IMR-90 (cell line): ENCODE data around the gene MRE11. TPM values are rescaled to one million over a fixed set of nuclear protein-coding genes. Genes with fewer than 3 reads are reported as not detected.

Experiments
- ATAC-seq: fragments of 200-7000 bp; cut with Tn5 transposase; 2 replicates; pipeline ENCODE4 v1.9.1; 2020; ENCODE audit warnings: low read depth, mild to moderate bottlenecking, moderate library complexity
- BruUV-seq: library from RNA; stranded (reverse); fragments of 400-500 nt; replicated peaks from 2 replicates; lab custom pipeline; 2021; lab: Mats Ljungman, UMichigan
- CTCF ChIA-PET: fragments of 300-600 bp; formaldehyde crosslinking; extraction: SDS; loops from one replicate; lab custom pipeline; 2021; ENCODE audit warnings: antibody characterized with exemption; lab: Yijun Ruan, JAX
- POLR2A ChIA-PET: fragments of 300-600 bp; sonication (Branson Sonifier 250); formaldehyde crosslinking; loops from one replicate; lab custom pipeline; 2022; ENCODE audit warnings: antibody characterized with exemption; ENCODE audit not compliant: unreplicated experiment; lab: Charles Lee
- DNase-seq: peaks from one replicate; pipeline ENCODE4 v3.0.0; 2013
- H2AFZ ChIP-seq: replicated peaks from 2 replicates; pipeline ENCODE3; 2013; ENCODE audit warnings: low read length, mild to moderate bottlenecking; ENCODE audit not compliant: poor library complexity
- H2AK5ac ChIP-seq: 2 replicates; pipeline ENCODE4 v1.6.1; 2013; ENCODE audit warnings: low read depth, low read length, inconsistent platforms
- H2AK9ac ChIP-seq: replicated peaks from 2 replicates; pipeline ENCODE3; 2013; ENCODE audit warnings: mild to moderate bottlenecking, low read depth, low read length, moderate library complexity; ENCODE audit not compliant: poor library complexity
- H2BK120ac ChIP-seq: 2 replicates; pipeline ENCODE4 v1.6.1; 2013; ENCODE audit warnings: low read depth, low read length, inconsistent platforms
- H2BK15ac ChIP-seq: 3 replicates; pipeline ENCODE4 v1.6.1; 2013; ENCODE audit warnings: low read depth, low read length, inconsistent platforms
- H2BK20ac ChIP-seq: 2 replicates; pipeline ENCODE4 v1.6.1; 2013; ENCODE audit warnings: low read depth, mild to moderate bottlenecking, inconsistent platforms, low read length, moderate library complexity
- H2BK5ac ChIP-seq: 2 replicates; pipeline ENCODE4 v1.6.1; 2013; ENCODE audit warnings: mild to moderate bottlenecking, low read depth, low read length, inconsistent platforms; ENCODE audit not compliant: poor library complexity, severe bottlenecking
- H3K14ac ChIP-seq: replicated peaks from 2 replicates; pipeline ENCODE4 v1.6.1; 2013; ENCODE audit warnings: low read depth, low read length, inconsistent platforms
- H3K18ac ChIP-seq: 2 replicates; pipeline ENCODE4 v1.6.1; 2013; ENCODE audit warnings: low read depth, low read length, control low read depth
- H3K23ac ChIP-seq: 2 replicates; pipeline ENCODE4 v1.6.1; 2013; ENCODE audit warnings: low read depth, low read length, inconsistent platforms
- H3K27ac ChIP-seq: 2 replicates; pipeline ENCODE4 v1.5.1; 2013; ENCODE audit warnings: mild to moderate bottlenecking, control low read depth, low read length; ENCODE audit not compliant: insufficient read depth
- H3K27me3 ChIP-seq: 2 replicates; pipeline ENCODE4 v1.6.1; 2013; ENCODE audit warnings: low read length; ENCODE audit not compliant: control insufficient read depth, insufficient read depth
- H3K36me3 ChIP-seq: 2 replicates; pipeline ENCODE4 v1.6.1; 2013; ENCODE audit warnings: low read length, mixed read lengths; ENCODE audit not compliant: control insufficient read depth, insufficient read depth
- H3K4ac ChIP-seq: 2 replicates; pipeline ENCODE4 v1.6.1; 2013; ENCODE audit warnings: low read depth, low read length, inconsistent platforms
- H3K4me1 ChIP-seq: 2 replicates; pipeline ENCODE4 v1.6.1; 2013; ENCODE audit warnings: low read length, mixed read lengths; ENCODE audit not compliant: control insufficient read depth, insufficient read depth
- H3K4me2 ChIP-seq: 2 replicates; pipeline ENCODE4 v1.6.1; 2013; ENCODE audit warnings: low read depth, mild to moderate bottlenecking, control low read depth, low read length, moderate library complexity
- H3K4me3 ChIP-seq: 2 replicates; pipeline ENCODE4 v1.5.1; 2013; ENCODE audit warnings: low read depth, mild to moderate bottlenecking, control low read depth, low read length, moderate library complexity; ENCODE audit not compliant: insufficient read depth
- H3K56ac ChIP-seq: 2 replicates; pipeline ENCODE4 v1.6.1; 2013; ENCODE audit warnings: low read length, inconsistent platforms; ENCODE audit not compliant: insufficient read depth; ENCODE audit errors: extremely low read depth
- H3K79me1 ChIP-seq, 2 experiments: 2 replicates each; pipeline ENCODE4 v1.6.1; 2013; ENCODE audit warnings: low read length in 2 of 2, inconsistent platforms in 1 of 2, low read depth in 1 of 2
- H3K9ac ChIP-seq: 2 replicates; pipeline ENCODE4 v1.6.1; 2013; ENCODE audit warnings: low read depth, low read length, control low read depth
- H3K9me1 ChIP-seq: 2 replicates; pipeline ENCODE4 v1.6.1; 2013; ENCODE audit warnings: low read length, inconsistent platforms; ENCODE audit not compliant: insufficient read depth
- H3K9me3 ChIP-seq: 2 replicates; pipeline ENCODE4 v1.6.1; 2013; ENCODE audit warnings: low read length; ENCODE audit not compliant: control insufficient read depth, insufficient read depth
- H4K20me1 ChIP-seq: 2 replicates; pipeline ENCODE4 v1.6.1; 2013; ENCODE audit warnings: low read length, inconsistent platforms; ENCODE audit not compliant: insufficient read depth
- H4K5ac ChIP-seq: 2 replicates; pipeline ENCODE4 v1.6.1; 2013; ENCODE audit warnings: mild to moderate bottlenecking, low read depth, low read length, control low read depth
- H4K8ac ChIP-seq, 2 experiments: 2 replicates each; pipeline ENCODE4 v1.6.1; 2013; ENCODE audit warnings: low read depth in 2 of 2, low read length in 2 of 2, control low read depth in 1 of 2, inconsistent platforms in 1 of 2
- H4K91ac ChIP-seq: 2 replicates; pipeline ENCODE4 v1.6.1; 2013; ENCODE audit warnings: low read depth, low read length, inconsistent platforms; ENCODE audit not compliant: insufficient read depth
- MAFK ChIP-seq: IDR thresholded peaks from 2 replicates; pipeline ENCODE4 v1.6.1; 2012; ENCODE audit warnings: low read depth, low read length, improper control_type of control experiment
- MAZ ChIP-seq: IDR thresholded peaks from 2 replicates; pipeline ENCODE4 v1.6.1; 2012; ENCODE audit warnings: low read depth, mild to moderate bottlenecking, low read length, improper control_type of control experiment, moderate library complexity, borderline replicate concordance
- WGBS, 2 experiments: methylation state at CpG; one replicate each; pipeline versions ENCODE4 v1.1.5 to v1.1.7; 2013; ENCODE audit warnings: missing lambda C conversion rate in 2 of 2; ENCODE audit not compliant: insufficient read length in 1 of 2; ENCODE audit errors: extremely low coverage in 2 of 2; 5-methylcytosine and 5-hydroxymethylcytosine counted together
- dilution Hi-C: fragments of 300-500 bp; cut with HindIII; formaldehyde crosslinking; loops from one replicate; pipeline ENCODE4 v1.14.3; 2018; ENCODE audit warnings: low sequenced_read_pairs; ENCODE audit not compliant: unreplicated experiment
- in situ Hi-C: fragments of 300-500 bp; cut with MboI; formaldehyde crosslinking; loops from 3 replicates; pipeline ENCODE4 v1.14.3; 2019; ENCODE audit warnings: low sequenced_read_pairs, inconsistent platforms, mixed read lengths
- intact Hi-C: fragments of 100-400 bp; cut with micrococcal nuclease; formaldehyde crosslinking; loops from 2 replicates; pipeline ENCODE4 v1.10.0; 2022
- polyA plus RNA-seq, 3 experiments: library from polyadenylated mRNA; depleted of rRNA; stranded (reverse); fragments of >200 nt; gene quantifications; 2 replicates each; pipeline ENCODE4 v1.2.3, GENCODE V29; 2012; ENCODE audit warnings: low replicate concordance in 1 of 3
- total RNA-seq: library from RNA; depleted of rRNA; stranded (reverse); fragments of >200 nt; gene quantifications from 2 replicates; pipeline ENCODE4 v1.2.3, GENCODE V29; 2012

Gene MRE11
- total and polyA plus RNA-seq, 2 of the 4 experiments (the other 2 are of a cell fraction), result 9.0 to 15.6 TPM

- Histone ChIP-seq H2AFZ (no peak overlapping the region), H2AK5ac (no peak overlapping the region), H2BK15ac (no peak overlapping the region), H3K4me3 (no peak overlapping the region), H3K4me1 (peaks cover 2% of the 10 kb centered on the region; the same call in 1 of the 2 replicates), H3K36me3 (peaks cover 1% of the 10 kb centered on the region; the same call in 1 of the 2 replicates), H2AK9ac (no peak overlapping the region), H4K5ac (no peak overlapping the region), H3K18ac (no peak overlapping the region), H3K4me2 (no peak overlapping the region), H4K20me1 (no peaks in the 10 kb centered on the region), H3K27me3 (no peaks in the 10 kb centered on the region), H3K23ac (no peak overlapping the region), H2BK20ac (no peak overlapping the region), H4K91ac (no peak overlapping the region), H3K79me1 (no peaks in the 10 kb centered on the region), H4K8ac (no peak overlapping the region), H3K4ac (no peak overlapping the region), H3K14ac (no peak overlapping the region), H3K9me1 (no peaks in the 10 kb centered on the region), H3K27ac (no peak overlapping the region), H3K9ac (no peak overlapping the region), H2BK5ac (no peak overlapping the region), H3K56ac (no peak overlapping the region), H3K9me3 (no peaks in the 10 kb centered on the region), H2BK120ac (no peak overlapping the region)
- ChIA-PET POLR2A (no interaction called here), CTCF (no interaction called here)
- WGBS, 2 experiments, result no CpG with 5 or more reads among the region's 1 CpG
- no peak for TF ChIP-seq MAZ
- peak; percentile 92 for TF ChIP-seq MAFK
- dilution Hi-C loops, result no loop called here
- intact Hi-C loops, result no loop called here
- ATAC-seq (no peak), DNase-seq (no peak)
- BruUV-seq, result no TSS peak
- in situ Hi-C loops, result no loop called here
Measured at GRCh38 chr11:94445641-94446040, 48.0 kb downstream of the MRE11 start.
